GM18867 (cell line): ENCODE data around the gene ST8SIA5.

ENCODE experiments used
- ATAC-seq: cut with Tn5 transposase; IDR thresholded peaks from one replicate; pipeline ENCODE4 v1.9.1; 2021; ENCODE audit warnings: mild to moderate bottlenecking, moderate library complexity; ENCODE audit not compliant: unreplicated experiment

ST8SIA5 gene

DNA sequence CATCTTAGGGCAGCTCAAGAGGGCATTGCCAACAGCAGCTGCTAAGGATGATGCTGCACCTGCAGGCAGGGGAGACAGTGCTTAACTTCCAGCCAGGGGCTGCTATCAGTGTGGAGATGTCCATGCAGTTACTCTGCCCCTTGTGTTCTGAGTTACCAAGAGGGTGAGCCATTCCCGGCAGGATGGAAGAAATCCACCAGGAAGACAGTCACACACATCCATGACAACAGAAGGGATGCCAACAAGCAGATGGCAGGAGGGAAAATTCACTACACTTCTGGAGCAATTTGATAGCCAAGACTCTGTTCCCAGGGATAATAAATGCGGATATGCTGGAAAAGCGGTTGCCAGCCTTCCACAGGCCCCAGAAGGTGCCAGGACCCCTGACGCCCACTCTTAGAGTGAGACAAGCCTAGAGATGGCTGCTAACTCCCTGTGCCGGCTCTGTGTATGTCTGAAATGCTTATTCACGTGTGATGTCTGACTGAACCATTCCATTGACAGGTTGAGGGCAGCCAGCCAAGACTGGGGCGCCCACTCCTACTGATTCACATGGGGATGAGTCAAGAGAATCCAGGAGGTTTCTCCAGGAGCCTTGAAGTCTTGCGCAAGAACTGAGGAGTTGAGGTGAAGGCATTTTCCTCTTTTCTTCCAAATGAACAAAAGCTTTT, 124.3 kb downstream of the ST8SIA5 start:
- no peak for ATAC-seq

DNA sequence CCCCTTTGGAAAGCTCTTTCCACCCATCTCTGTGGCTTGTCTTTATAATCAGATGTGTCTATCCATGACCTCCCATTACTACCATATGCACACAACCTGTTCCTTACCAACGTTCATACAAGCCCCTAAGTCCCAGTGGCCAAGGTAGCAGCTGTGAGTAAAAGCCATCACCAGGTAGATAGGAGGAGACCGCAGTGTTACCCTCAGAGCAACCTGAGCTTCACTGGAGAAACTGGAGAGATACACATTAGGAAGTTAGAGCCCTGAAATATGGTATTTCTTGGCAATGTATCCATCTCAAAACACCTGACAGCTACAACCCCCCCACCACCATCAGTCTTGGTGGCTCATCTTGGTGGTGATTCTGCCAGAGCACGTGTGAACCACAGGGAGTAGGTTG, 125.9 kb downstream of the ST8SIA5 start:
- ATAC-seq = no peak

DNA sequence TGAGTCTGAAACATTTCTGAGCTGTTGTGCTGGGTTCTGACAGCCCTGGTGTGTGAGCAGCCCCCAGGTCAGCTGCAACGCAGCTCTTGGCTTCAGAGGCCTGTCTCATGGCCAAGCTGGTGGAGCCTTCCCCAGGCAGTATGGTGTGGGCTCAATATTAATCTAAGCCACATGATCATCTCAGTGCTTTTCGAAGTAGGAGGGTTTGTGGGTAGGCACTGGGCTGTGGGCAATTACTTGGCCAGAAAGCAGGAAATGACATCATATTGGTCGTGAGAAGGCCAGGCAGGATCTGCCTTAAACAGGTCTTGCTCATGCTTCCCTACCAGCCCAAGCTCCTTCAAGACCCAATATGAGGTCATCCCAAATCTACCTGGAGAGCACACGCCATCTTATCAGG, 126.7 kb downstream of the ST8SIA5 start:
- no peak for ATAC-seq

DNA sequence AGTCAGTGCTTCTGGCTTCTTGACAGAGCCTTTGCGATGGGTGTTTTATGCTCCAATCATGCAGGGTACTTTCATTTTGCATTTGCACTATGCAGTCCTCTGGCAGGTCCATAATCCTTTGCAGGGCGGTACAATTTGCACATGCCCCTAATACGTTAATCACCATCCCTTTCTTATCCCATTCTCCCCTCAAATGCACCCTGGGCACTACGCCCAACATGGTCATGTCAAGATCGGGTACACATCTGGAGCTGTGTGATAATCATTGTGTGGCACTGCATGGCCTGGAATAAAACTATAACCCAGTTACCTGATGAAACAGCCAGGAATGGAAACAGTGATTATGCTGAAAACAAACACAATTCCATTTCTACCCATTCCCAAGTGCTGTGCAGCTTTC, 127.5 kb downstream of the ST8SIA5 start:
- ATAC-seq = no peak

DNA sequence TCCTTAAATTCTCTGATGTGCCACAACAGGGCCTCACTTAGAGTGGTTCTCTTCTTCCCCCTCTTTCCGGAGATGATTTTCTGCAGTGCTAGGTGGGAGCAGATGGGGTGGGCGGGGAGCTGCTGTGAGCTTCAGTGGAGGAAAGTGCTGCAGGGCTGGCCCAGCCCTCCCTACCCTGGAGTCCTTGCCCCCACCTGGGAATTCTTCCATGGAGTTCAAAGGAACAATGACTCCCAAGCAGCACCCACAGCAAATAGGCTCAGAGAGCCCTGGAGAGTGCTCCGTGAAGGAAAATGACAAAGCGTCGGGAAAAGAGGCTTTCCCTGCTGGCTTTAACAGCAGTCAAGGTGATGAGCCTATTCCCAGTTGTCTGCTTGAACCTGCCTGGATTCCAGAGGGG, 128.6 kb downstream of the ST8SIA5 start:
- no peak for ATAC-seq

DNA sequence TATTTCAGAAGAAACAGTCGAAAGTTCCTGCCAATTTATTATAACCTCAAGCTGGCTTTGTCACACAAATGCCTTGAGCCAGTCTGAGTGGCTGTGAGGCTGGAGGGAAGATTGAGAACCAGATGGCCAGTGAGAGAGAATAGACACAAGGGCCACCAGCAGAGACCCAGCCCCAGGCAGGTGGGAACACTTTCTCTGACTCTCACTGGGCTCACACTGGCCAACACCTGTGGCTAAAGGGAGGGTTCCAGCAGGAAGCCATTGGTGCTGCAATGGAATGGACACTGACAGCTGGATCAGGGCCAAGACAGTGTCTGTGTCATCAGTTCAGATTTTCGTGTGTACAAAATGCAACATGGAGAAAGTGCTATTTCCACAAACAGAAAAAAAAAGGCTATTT, 129.7 kb downstream of the ST8SIA5 start:
- no peak for ATAC-seq

DNA sequence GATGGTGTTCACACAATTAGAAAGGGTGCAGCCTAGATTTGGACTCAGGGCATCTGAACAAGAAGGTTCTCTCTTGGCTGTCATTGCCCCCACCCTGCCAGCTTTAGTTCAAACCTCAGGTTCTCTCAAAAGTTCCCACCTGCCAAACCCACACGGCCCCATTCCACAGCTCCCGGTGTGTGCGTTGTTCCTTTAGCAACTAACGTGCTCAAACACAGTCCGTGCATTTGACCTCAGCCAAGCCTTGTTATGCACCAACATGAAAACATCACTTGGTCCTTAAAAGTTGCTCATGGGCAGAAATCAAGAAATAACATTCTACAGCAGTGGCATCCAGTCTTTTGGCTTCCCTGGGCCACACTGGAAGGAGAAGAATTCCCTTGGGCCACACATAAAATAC, 131.8 kb downstream of the ST8SIA5 start:
- ATAC-seq = no peak

DNA sequence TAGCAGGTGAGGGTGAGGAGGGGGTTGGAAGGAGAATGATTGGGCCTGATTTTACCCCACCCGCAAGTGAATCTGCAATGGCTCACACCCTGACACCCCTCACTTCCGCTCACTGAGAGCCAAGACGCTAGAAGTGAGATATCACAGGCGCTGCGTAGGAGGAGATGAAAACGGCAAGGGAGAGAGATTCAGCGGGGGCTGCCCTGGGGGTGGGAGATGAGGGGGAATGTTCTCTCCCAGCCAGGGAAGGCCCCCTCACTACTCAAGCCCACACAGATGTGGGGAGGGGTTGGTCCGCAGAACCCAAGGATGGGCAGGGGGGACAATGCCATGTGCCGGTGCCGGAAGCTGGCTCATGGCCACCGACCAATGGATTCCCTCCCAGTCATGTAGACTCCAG, 132.7 kb downstream of the ST8SIA5 start:
- ATAC-seq = no peak

DNA sequence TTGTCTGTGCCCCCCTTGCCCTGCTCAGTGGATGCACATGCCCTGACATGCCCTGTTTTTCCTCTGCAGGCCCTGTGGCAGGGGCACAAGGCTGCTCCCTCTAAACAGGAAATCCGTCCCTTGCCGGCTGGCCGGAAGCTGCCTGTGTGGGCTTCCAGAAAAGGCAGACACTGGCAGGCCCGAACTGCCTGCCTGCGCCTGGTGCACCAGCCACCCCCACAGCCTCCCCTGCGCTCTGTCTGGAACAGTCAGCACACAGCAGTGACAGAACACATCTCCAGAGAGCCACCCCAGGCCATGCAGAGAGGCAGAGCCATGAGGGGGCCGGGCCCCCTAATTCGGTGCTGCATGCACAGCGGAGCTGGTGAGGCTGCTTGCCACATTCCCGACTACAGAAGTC, 133.3 kb downstream of the ST8SIA5 start:
- no peak for ATAC-seq

DNA sequence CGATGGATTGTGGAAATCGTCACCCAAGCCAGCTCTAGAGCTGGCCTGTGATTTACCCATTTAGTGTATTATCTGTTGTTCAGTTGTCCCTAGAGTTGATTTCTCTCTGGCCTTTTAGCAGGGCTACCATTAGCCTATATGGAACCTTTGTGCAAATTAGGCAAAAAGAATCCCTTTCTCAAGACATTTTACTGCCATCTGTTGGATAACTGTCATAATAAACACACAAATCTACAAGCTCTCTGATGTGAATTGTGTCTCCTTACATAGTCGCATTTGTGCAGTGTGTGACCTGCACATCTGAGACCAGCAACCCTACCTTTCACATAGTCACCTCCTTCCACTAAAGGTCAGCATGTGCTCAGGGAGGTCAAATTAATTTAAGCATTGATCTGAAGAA, 133.9 kb downstream of the ST8SIA5 start:
- no peak for ATAC-seq

DNA sequence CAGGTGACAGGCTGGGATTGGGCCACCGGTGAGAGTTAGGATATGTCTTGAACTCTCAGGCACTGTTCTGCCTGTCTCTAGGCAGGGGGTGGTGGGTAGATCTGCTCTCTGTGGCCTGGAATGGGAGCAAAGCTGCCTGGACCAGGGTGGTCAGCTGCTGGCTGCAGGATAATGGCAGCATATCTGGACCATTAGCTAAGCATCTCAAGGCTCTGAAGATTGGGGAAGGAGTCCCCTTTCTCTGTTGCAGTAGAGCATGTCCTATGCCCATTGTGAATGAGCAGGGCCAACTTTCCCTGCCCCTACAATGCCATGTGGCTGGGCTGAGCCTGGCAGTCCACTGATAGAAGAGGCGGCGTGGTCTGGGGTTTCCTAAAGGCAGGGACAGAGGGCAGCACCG, 134.4 kb downstream of the ST8SIA5 start:
- no peak for ATAC-seq

DNA sequence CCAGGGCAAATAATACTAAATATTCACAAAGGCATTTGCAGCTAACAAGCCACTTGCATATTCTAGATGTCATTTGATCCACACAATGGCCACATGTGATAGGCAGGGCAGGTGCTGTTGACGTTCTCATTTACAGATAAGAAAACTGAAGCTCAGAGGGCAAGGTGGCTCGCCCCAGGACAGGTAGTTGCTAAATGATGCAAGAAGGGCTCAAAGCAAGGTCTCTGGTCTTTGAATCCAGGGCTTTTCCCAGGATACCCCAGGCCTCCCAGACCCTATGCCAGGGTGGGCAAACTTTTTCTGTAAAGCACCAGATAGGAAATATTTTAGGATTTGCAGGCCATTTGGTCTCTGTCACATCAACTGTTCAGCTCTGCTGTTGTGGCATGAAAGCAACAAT, 135.0 kb downstream of the ST8SIA5 start:
- no peak for ATAC-seq

DNA sequence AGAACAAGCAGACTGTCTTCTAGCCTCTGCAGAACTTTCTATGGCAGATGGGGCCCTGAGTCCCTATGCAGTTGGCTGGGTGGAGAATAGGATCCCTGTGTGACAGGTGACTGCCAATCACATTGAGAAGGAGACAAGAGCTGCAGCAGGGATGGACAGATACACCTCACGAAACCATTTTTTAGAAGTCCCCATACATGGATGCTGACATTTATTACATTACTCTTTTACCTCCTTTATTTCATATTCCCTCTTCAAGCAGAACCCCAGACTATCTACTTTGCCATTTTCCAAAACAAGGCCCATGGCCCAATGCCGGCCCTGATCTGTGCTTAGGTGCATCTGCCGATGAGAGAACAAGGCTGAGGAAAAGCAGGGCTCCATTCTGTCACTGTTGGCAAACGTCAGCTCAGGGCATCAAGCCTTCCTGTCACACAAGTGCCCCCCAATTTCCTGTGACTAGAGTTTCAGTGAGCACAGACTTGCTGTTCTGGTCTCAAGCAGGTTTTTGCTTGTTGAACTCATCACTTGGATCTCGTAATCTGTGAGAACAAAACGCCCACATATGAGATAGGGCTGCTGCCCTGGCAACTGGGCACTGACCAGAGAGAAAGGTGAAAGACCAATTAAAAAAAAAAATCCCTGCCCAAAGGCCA, 135.6 kb downstream of the ST8SIA5 start:
- no peak for ATAC-seq

DNA sequence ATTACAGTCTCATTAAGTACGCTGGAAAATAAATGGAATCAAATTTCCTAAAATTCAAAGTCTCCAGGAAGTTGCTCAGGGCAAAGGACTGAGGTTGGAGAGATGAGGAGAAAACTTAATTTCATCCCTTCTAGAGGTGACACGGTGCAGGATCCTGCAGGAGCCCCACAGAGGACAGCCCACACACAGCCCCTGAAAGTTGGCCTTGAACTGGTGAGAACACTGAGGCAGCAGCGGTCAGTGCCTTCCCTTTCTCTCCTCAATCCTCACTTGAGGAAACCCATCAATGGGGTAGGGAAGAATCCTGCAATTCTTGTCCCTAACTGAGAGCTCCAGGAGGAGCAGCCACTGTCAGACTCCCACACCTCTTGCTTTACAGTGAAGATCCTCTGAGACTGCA, 137.3 kb downstream of the ST8SIA5 start:
- ATAC-seq = no peak
